NCI-H2171 treated with DMSO at 0.1 percent for 48 hours (cell line): ENCODE measurements around the gene GRHL1.
"Not testable (repeated sequence)": the region's sequence is repeated elsewhere in the genome, so short reads cannot be mapped to it uniquely, and the experiment has no call there.

Source experiments
- DNase-seq: peaks from one replicate; lab custom pipeline; 2025; lab: John Stamatoyannopoulos, UW

GRHL1 gene

GRCh38 chr2:10026940-10027569, 75.6 kb downstream of the GRHL1 start:
- no peak for DNase-seq

DNA sequence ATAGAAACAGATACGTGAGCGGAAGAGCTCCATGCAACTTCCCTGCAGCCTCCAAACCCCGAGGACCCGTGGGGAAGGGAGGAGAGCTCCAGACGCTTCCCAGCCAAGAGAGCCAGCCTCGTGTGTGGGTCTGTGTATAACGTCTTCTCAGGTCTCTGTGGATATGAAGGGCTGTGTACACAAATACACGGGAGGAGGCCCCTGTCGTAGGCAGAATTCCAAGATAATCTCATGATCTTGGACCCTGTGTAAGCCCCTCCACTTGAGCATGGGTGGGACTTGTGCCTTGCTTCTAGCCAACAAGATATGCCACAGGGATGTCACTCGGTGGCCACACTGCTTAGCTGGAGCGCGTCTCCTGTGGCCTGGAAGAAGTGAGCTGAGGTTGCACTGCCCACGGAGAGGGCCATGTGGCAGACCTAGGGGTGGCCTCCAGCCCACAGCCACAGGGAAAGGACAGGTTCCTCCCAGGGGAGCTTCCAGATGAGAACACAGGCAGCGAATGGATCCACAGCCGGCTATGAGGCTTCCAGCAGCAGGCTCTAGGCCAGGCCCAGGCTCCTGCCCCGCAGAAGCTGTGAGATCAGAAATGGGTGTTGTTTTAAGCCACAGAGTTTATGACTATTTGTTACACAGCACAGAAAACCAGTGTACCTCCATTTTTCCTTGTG, 76.3 kb downstream of the GRHL1 start:
- no peak for DNase-seq

GRCh38 chr2:10028407-10028987, 77.0 kb downstream of the GRHL1 start:
- no peak for DNase-seq

GRCh38 chr2:10028988-10029874, 77.7 kb downstream of the GRHL1 start:
- DNase-seq, result no peak

- DNase-seq, result no peak
Observed at GRCh38 chr2:10029875-10030223, 78.4 kb downstream of the GRHL1 start.

- DNase-seq, result peak; percentile 69
Observed at GRCh38 chr2:10030311-10030736, 78.8 kb downstream of the GRHL1 start.

DNA sequence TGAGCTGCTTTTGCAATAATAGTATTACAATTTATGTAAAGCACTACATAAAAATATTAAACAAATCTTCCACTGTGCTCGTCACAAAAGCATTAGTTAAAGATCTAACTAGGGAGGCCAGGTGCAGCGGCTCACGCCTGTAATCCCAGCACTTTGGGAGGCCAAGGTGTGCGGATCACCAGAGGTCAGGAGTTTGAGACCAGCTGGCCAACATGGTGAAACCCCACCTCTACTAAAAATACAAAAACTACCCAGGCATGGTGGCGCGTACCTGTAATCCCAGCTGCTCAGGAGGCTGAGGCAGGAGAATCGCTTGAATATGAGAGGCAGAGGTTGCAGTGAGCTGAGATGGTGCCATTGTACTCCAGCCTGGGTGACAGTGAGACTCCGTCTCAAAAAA, 79.3 kb downstream of the GRHL1 start:
- DNase-seq, result not testable (repeated sequence)

DNA sequence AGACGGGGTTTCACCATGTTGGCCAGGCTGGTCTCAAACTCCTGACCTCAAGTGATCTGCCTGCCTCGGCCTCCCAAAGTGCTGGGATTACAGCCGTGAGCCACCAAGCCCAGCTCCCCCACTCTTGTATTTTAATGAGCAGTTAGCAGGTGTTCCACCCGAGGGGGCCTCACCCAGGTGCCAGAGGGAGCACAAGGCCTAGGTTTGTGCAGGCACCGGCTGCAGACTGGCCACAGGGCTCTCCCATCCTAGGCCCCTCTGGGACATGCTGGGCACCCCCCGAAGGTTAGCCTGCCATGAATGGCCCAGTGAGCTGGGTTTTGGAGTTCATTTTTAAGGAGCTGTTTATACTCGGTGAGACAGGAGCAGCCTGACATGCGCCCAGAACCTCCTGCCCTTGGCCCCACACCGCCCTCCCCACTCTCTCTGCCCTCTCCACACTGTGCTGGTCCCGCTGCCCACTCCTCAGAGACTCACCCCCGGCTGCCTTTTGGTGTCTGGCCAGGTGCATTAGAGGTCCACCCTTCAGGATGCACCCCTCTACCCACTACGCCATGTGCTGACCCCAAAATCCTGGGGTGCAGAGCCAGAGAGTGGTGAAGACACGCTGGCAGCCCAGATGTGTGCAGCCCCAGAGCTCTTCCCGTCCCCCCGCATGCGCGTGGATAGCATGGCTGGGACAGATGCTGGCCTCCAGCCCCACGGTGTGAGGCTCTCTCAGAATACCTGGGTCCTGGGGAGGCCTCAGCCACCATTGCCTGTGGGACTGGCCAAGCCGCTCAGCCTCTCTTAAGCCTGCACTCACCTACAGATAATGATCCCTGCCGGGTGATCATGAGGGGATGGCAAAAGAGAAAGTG, 80.6 kb downstream of the GRHL1 start:
- DNase-seq, result no peak

GRCh38 chr2:10032746-10033105, 81.2 kb downstream of the GRHL1 start:
- DNase-seq, result no peak

GRCh38 chr2:10033251-10034006, 81.9 kb downstream of the GRHL1 start:
- DNase-seq, result no peak

GRCh38 chr2:10034333-10035052, 83.0 kb downstream of the GRHL1 start:
- DNase-seq, result no peak

- no peak for DNase-seq
Observed at GRCh38 chr2:10035053-10035422, 83.5 kb downstream of the GRHL1 start.

DNA sequence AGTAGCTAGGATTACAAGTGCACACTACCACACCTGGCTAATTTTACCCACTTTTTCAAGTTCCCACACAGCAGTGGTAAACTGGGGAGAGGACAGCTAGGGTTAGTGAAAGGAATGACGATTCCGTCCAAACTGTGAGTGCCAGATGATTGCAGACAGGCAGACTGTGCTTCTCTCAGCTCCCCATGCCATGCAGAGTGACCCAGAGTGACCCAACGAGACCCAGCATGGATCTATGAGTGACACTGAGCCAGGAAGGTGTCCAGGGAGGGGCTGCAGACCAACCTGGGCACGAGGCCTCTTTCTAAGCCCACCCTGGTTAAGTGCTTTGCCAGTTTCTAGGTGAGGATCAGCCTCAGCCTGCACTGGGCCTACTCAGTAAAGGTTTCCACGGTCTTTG, 84.1 kb downstream of the GRHL1 start:
- DNase-seq, result no peak

DNA sequence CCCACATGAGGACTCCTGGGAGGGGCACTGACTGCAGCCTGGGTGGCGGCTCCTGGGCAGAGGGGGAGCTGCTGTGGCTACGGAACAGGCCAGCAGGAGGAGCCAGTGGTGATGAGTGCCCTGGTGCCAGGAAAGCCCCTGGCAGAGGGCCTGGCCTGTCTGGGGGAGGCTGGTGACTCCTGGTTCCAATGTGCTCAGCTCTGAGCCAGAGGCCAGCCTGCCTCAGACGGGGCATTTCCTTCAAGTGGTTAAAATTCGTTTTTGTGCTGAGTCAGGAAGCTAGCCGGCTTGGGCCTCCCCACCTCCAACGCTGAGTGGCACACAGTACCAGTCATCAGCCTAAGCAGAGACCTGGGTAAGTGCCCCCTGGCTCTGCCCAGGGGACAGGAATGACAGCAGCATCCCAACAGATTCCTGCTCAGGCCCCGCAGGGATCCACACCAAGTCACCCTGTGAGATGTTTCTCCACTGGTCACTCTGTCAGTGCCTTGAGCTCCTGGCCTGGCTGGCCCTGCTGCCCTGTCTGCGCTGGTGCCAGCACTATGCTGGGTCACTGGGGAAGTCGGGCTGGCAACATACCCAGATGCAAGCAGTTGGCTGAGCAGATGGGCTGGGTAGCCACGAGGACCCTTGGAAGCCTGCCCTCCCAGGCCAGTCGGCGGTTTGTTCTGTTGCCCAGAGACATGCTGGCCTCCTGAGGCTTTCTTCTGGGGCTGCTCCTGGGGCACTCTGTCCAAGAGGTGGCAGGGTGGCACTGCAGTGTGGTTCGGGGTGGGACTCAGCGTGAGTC, 84.8 kb downstream of the GRHL1 start:
- DNase-seq, result no peak

DNA sequence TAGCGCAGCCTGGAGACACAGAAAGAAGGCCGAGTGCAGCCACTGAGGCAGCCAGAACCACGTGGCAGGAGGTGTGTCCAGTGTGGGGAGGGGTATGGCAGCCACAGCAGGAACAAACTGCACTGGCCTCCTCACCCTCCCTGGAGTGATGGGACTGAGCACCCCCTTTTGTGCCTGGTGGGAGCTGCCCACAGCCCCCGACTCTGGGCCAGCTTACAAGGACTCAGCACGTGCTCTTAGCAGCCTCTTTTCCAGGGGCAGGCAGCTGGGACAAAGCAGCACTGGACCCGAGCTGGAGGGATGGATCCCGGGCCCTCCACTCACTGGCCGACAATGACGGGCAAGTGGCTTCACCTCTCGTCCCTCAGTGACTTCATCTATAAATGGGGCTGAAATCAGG, 86.6 kb downstream of the GRHL1 start:
- no peak for DNase-seq

GRCh38 chr2:10038716-10039115, 87.2 kb downstream of the GRHL1 start:
- no peak for DNase-seq

DNA sequence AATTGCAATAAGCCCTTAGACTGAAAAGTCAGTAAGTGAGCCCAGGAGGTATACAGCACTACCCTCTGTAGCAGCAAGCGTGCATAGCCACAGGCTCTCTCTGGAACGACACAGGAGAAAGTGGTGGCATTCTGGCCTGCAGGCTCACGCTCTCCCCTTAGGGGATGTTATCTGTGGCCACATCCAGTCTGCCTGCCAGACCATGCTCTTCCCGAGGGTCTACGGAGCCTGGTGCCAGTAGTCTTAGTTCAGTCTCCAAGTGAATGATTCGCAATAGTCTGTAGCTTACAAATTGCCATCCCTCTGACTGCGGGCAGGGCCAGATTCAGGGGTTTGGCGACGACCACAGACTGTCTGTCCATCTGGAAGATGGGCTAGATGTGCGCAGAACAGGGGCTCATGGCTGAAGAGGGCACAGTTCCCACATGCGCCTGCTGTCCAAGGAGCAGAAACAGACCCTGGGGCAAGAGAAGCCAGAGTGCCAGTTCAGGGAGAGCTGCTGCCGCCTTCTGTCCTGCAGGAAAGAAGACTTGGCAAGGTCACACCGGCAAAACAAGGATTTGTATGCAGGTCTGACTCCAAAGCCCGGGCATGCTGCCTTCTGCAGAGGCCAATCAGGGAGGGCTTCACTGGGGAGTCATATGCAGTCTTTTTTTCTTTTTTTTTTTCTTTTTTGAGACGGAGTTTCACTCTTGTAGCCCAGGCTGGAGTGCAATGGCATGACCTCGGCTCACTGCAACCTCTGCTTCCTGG, 88.3 kb downstream of the GRHL1 start:
- no peak for DNase-seq

GRCh38 chr2:10041711-10042110, 90.2 kb downstream of the GRHL1 start:
- no peak for DNase-seq
